Suprapubic skin (tissue), 4 donors: Measurements from ENCODE around the gene SLC22A31.

Source experiments
- CTCF ChIP-seq, 2 donors: fragments of 200-600 bp in 1 of 2; fragments of 450-650 bp in 1 of 2; sonication (generic) in 1 of 2; IDR thresholded peaks; one replicate each; pipeline ENCODE4 v1.5.1; 2016 to 2019; ENCODE audit warnings: antibody characterized with exemption in 2 of 2, mild to moderate bottlenecking in 1 of 2, moderate library complexity in 1 of 2
- EP300 ChIP-seq: sonication (generic); formaldehyde crosslinking; IDR thresholded peaks from one replicate; pipeline ENCODE4 v1.6.1; 2017; ENCODE audit warnings: antibody characterized with exemption
- POLR2A ChIP-seq, 2 donors: fragments of 450-650 bp; IDR thresholded peaks; one replicate each; pipeline ENCODE4 v1.6.1; 2017; ENCODE audit warnings: antibody characterized with exemption in 2 of 2, mild to moderate bottlenecking in 2 of 2, moderate library complexity in 2 of 2
- POLR2AphosphoS5 ChIP-seq, 3 donors: sonication (generic); formaldehyde crosslinking; IDR thresholded peaks; one replicate each; pipeline ENCODE4 v1.6.1; 2017; ENCODE audit warnings: antibody characterized with exemption in 3 of 3

GRCh38 chr16:89200850-89201411 lies 594 bp upstream of the SLC22A31 start:
- TF ChIP-seq POLR2A (IDR thresholded peaks at IDR 0.05) (no peak), CTCF (IDR thresholded peaks at IDR 0.05) (no peak), EP300 (no peak), POLR2AphosphoS5 (IDR thresholded peaks at IDR 0.05) (no peak)
